AG04449 (cell line): ENCODE data around the gene HMX1.

Experiments
- CTCF ChIA-PET: fragments of 350-600 bp; formaldehyde crosslinking; extraction: SDS; loops from one replicate; lab custom pipeline; 2021; ENCODE audit warnings: antibody characterized with exemption; lab: Yijun Ruan, JAX
- POLR2A ChIA-PET: fragments of 400-600, 350-600 bp; formaldehyde crosslinking; extraction: SDS; loops from one replicate; lab custom pipeline; 2020; ENCODE audit warnings: antibody characterized with exemption, inconsistent platforms; lab: Yijun Ruan, JAX
- DNase-seq: peaks from one replicate; pipeline ENCODE4 v3.0.0-alpha.2; 2010; ENCODE audit warnings: low read depth, low spot score
- H3K4me3 ChIP-seq: 2 replicates; pipeline ENCODE4 v1.5.1; 2011; ENCODE audit warnings: low read depth, mild to moderate bottlenecking, control low read depth, low read length
- TF ChIP-seq, protein P1 (sequence below): IDR thresholded peaks from one replicate; pipeline ENCODE4 v1.5.1; 2011; ENCODE audit warnings: mild to moderate bottlenecking, moderate library complexity, low read length, control low read depth, inconsistent platforms; ENCODE audit not compliant: insufficient read depth; ENCODE audit errors: missing control alignments

HMX1 gene

DNA sequence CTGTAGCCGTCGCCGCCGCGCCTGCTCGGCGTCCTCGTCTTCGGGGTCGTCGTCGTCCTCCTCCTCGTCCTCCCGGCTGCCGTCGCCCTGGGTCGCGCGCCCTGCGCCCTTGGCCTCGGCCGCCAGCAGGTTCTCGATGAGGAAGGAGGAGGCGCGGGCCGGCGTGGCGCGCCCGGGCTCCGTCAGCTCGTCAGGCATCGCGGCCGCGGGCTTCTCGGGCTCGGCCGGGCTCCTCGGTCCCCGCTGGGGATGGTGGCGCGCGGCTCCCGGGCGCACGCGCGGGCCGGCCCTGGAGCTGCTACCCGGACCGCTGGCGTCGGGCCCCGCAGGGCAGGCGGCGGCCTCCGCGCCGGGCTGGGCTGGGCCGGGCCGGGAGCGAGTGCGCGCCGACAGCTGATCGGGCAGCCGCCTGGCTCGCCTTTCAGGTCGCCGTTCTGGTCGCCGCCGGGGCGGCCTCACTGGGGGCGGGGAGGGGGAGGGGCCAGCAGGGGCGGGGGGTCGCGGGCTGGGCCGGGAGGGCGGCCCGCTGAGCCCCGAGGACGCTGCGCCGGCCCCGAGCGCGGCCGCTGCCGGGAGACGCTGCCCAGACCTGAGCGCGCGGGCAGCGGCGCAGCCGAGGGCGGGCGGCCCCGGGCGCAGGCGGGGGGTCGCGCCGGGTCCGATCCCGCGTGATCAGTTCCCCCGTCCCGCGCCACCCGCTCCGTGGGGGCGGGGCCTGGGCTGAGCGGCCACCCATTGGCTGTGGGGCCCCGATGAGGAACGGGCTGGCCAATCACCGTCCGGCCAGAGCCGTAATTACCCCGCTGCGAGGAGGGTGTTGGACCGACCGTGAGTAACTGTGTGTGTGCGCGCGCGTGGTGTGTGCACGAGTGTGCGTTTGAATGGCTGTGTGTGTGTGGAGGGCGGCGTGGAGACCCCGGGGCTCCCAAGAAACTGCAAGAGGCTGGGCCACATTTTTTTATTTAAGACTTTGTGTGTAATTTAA, at the start of gene HMX1:
HMX1 (minus strand) TSS at position 423 of the 985 bp plus-strand sequence; CDS start at position 198, 225 bp downstream.
- DNase-seq = no peak
- no peak within 1 kb of the TSS for H3K4me3 ChIP-seq
- ChIA-PET POLR2A (no interaction called here), CTCF (no interaction called here)
- TF ChIP-seq, protein P1, sequence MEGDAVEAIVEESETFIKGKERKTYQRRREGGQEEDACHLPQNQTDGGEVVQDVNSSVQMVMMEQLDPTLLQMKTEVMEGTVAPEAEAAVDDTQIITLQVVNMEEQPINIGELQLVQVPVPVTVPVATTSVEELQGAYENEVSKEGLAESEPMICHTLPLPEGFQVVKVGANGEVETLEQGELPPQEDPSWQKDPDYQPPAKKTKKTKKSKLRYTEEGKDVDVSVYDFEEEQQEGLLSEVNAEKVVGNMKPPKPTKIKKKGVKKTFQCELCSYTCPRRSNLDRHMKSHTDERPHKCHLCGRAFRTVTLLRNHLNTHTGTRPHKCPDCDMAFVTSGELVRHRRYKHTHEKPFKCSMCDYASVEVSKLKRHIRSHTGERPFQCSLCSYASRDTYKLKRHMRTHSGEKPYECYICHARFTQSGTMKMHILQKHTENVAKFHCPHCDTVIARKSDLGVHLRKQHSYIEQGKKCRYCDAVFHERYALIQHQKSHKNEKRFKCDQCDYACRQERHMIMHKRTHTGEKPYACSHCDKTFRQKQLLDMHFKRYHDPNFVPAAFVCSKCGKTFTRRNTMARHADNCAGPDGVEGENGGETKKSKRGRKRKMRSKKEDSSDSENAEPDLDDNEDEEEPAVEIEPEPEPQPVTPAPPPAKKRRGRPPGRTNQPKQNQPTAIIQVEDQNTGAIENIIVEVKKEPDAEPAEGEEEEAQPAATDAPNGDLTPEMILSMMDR = no peak

GRCh38 chr4:8920969-8921368, 49.3 kb upstream of the HMX1 start:
- H3K4me3 ChIP-seq = no peak overlapping the region
- CTCF ChIA-PET = no interaction called here
- POLR2A ChIA-PET = no interaction called here
- TF ChIP-seq, protein P1 = no peak
- DNase-seq = no peak

- TF ChIP-seq, protein P1 = no peak
- ChIA-PET CTCF (interaction anchor here (1.2 kb wide), 1 partner anchor 313 kb away, joined by 3 read pairs; no protein-coding TSS in a partner anchor), POLR2A (no interaction called here)
- H3K4me3 ChIP-seq = no peak overlapping the region
- DNase-seq = no peak
These were observed 48.8 kb upstream of the HMX1 start for GRCh38 chr4:8920289-8920965.

GRCh38 chr4:8919651-8920288, 48.1 kb upstream of the HMX1 start:
- ChIA-PET CTCF (interaction anchor here (1.2 kb wide), 2 partner anchors 14 to 312 kb away, joined by 3 read pairs; no protein-coding TSS in a partner anchor), POLR2A (no interaction called here)
- no peak overlapping the region for H3K4me3 ChIP-seq
- no peak for DNase-seq
- TF ChIP-seq, protein P1 = no peak

DNA sequence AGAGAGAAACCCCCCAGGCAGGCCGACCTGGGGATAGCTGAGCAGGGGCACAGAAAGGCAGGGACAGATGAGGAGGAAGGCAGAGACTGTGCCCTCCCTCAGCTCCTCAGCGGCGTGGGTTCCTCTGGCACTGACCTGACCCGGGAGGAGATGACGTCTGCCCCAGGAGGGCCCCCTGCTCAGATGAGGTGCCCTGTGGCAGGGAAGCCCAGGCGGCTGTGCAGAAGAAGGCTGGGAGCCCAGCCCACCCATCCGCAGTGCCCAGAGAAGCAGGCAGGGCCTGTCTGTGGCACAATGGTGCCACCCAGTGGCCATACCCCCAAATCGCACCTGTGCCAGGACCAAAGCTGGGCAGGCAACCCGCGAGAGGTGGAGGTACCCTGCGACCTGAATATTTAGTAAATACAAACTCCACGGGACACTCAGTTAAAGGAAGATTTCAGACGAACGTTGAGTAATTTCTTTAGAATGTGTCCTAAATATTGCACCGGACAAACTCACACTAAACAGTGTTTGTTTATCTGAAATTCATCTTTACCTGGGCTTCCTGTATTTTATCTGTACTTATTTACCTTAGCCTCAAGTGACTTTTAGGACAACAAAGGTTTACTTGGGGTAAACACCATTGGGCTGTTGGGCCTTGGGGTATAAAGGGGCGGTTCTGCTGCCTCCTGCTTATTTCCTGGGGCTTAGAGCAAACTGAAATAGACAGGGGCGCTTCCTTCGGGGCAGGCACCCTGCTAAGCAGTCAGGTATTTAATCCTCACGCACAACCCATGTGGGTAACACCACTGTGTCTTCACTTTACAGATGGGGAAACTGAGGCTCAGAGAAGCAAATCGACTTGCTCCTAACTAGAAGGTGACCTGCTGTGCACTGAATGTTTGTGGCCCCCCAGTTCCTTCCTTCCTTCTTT, 46.5 kb upstream of the HMX1 start:
- TF ChIP-seq, protein P1 = peak; percentile 89
- H3K4me3 ChIP-seq = no peak overlapping the region
- ChIA-PET CTCF (interaction anchor here (0.6 to 2.6 kb wide), 15 partner anchors 8 to 742 kb away, joined by 3 to 21 read pairs (median 6); no protein-coding TSS in a partner anchor), POLR2A (no interaction called here)
- no peak for DNase-seq
